GM13977 (cell line): ENCODE measurements around the gene FMN1.

Source experiments
- DNase-seq: peaks from one replicate; pipeline ENCODE4 v3.0.0; 2012; ENCODE audit warnings: low spot score
- CTCF ChIP-seq: IDR thresholded peaks from 2 replicates; pipeline ENCODE4 v1.5.1; 2012; ENCODE audit warnings: mild to moderate bottlenecking, control low read depth; ENCODE audit not compliant: insufficient read depth; ENCODE audit errors: extremely low read depth, missing control alignments
- in situ Hi-C: fragments of 300-500 bp; cut with MboI; formaldehyde crosslinking; loops from one replicate; pipeline ENCODE4 v1.12.0; 2022; ENCODE audit warnings: low sequenced_read_pairs, low pct_unique_long_range_greater_than_20kb, mixed read lengths, inconsistent platforms; ENCODE audit not compliant: unreplicated experiment

Gene FMN1

DNA sequence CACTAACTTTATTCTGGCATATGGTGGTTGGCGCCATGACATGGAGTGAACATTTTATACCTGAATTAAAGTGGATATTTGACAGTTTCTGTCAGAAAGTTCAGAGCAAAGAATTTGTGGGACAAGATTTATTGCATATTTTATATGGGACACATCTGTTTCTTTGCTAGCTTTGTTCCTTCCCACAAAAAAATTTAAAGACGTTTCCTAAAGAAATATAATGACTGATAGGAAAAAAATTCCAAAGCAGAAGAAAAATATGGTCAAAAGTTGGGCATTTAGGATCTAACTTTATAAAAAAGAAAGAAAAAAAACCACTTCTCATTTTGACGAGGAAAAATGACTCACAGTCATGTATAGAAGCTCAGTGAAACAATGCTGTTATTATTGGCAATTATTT, 375.1 kb downstream of the FMN1 start:
- no peak for TF ChIP-seq CTCF
- in situ Hi-C loops: no loop called here
- DNase-seq: no peak

GRCh38 chr15:32818758-32819447, 375.6 kb downstream of the FMN1 start:
- in situ Hi-C loops: no loop called here
- TF ChIP-seq CTCF: no peak
- DNase-seq: no peak

GRCh38 chr15:32817577-32817976, 376.9 kb downstream of the FMN1 start:
- no peak for TF ChIP-seq CTCF
- DNase-seq: no peak
- in situ Hi-C loops: no loop called here

GRCh38 chr15:32807331-32807730, 387.2 kb downstream of the FMN1 start:
- TF ChIP-seq CTCF: no peak
- in situ Hi-C loops: no loop called here
- no peak for DNase-seq

DNA sequence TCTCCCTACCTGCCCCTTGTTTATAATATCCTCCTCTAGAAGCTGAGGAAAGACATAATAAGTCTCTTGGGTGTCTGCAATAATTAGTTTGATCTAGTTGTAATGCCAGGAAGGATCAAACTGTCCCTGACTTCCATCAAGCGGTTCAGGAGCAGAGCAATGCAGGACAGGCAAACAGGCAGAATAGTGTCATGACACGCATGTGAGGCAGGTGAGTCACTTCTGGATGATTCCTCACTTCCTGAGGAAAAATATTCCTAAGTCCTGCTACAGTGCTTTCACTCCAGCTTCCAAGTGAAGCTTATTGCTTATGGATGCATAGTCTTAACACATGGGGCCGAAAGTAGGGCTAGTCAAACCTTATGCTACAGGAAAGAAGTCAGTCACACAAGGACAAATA, 390.9 kb downstream of the FMN1 start:
- no peak for DNase-seq
- TF ChIP-seq CTCF: no peak
- in situ Hi-C loops: no loop called here

GRCh38 chr15:32802286-32802936, 392.1 kb downstream of the FMN1 start:
- no peak for TF ChIP-seq CTCF
- in situ Hi-C loops: no loop called here
- DNase-seq: no peak
